ENCODE data around the gene MAB21L1.

GRCh38 chr13:35457258-35457657, 19.2 kb downstream of the MAB21L1 start:
- no peak for TF ChIP-seq CTCF (conservative IDR thresholded peaks at IDR 0.05 in 1 of 2, IDR thresholded peaks at IDR 0.05 in 1 of 2; ENCODE audit: extremely low read depth in 1 of 2, insufficient read depth in 1 of 2, low read depth in 1 of 2, low read length in 2 of 2)
- TF ChIP-seq EZH2 (IDR thresholded peaks at IDR 0.05; ENCODE audit: borderline replicate concordance, low read length): no peak
